WTC11 (cell line): ENCODE data around the gene TMEM239. TPM values are rescaled to one million over a fixed set of nuclear protein-coding genes. Genes with fewer than 3 reads are reported as not detected.

Source experiments
- ATAC-seq: fragments of 200-7000 bp; cut with Tn5 transposase; 2 replicates; pipeline ENCODE4 v1.10.0; 2021; ENCODE audit warnings: mild to moderate bottlenecking, moderate library complexity
- CTCF ChIA-PET: fragments of 300-600 bp; sonication (Branson Sonifier 250); formaldehyde crosslinking; loops from one replicate; lab custom pipeline; 2021; ENCODE audit warnings: antibody characterized with exemption; lab: Charles Lee
- POLR2A ChIA-PET: fragments of 350-600 bp; sonication (Branson Sonifier 250); formaldehyde crosslinking; loops from one replicate; lab custom pipeline; 2021; ENCODE audit warnings: antibody characterized with exemption; lab: Charles Lee
- DNase-seq: peaks from one replicate; pipeline ENCODE4 v3.0.0; 2021; ENCODE audit warnings: low spot score
- H3K27ac Mint-ChIP-seq: 2 replicates; pipeline ENCODE4 v1.8.0; 2021; ENCODE audit warnings: mixed read lengths
- H3K27me3 Mint-ChIP-seq: 2 replicates; pipeline ENCODE4 v1.8.0; 2021; ENCODE audit warnings: low read depth, mild to moderate bottlenecking, moderate library complexity, mixed read lengths
- H3K36me3 Mint-ChIP-seq: 2 replicates; pipeline ENCODE4 v1.8.0; 2021; ENCODE audit warnings: mixed read lengths
- H3K4me1 Mint-ChIP-seq: 2 replicates; pipeline ENCODE4 v1.8.0; 2022; ENCODE audit warnings: mixed read lengths
- H3K4me3 Mint-ChIP-seq: 2 replicates; pipeline ENCODE4 v1.8.0; 2021; ENCODE audit warnings: mild to moderate bottlenecking, moderate library complexity, mixed read lengths
- H3K9me3 Mint-ChIP-seq: 2 replicates; pipeline ENCODE4 v1.8.0; 2021; ENCODE audit warnings: mixed read lengths
- ATF1 ChIP-seq: sonication (generic); formaldehyde crosslinking; IDR thresholded peaks from 2 replicates; pipeline ENCODE4 v1.8.1; 2023; ENCODE audit warnings: mild to moderate bottlenecking, moderate library complexity, missing genetic modification reagents
- CREM ChIP-seq: sonication (generic); formaldehyde crosslinking; IDR thresholded peaks from 2 replicates; pipeline ENCODE4 v1.8.1; 2022; ENCODE audit warnings: mild to moderate bottlenecking, missing genetic modification reagents, moderate library complexity
- E2F5 ChIP-seq: sonication (generic); formaldehyde crosslinking; IDR thresholded peaks from 2 replicates; pipeline ENCODE4 v1.8.1; 2022; ENCODE audit warnings: mild to moderate bottlenecking, moderate library complexity, missing genetic modification reagents
- ELF4 ChIP-seq: sonication (generic); formaldehyde crosslinking; IDR thresholded peaks from 2 replicates; pipeline ENCODE4 v1.8.1; 2022; ENCODE audit warnings: low read depth, mild to moderate bottlenecking, moderate library complexity, missing genetic modification reagents
- FOXP4 ChIP-seq: sonication (generic); formaldehyde crosslinking; IDR thresholded peaks from 2 replicates; pipeline ENCODE4 v1.8.0; 2022; ENCODE audit warnings: mild to moderate bottlenecking, missing genetic modification reagents
- GABPB1 ChIP-seq: sonication (generic); formaldehyde crosslinking; IDR thresholded peaks from 2 replicates; pipeline ENCODE4 v1.8.1; 2023; ENCODE audit warnings: mild to moderate bottlenecking, missing genetic modification reagents
- GRHL2 ChIP-seq: fragments of 250-450 bp; sonication (Bioruptor Pico); IDR thresholded peaks from 2 replicates; pipeline ENCODE4 v1.8.0; 2022; ENCODE audit warnings: mild to moderate bottlenecking, moderate library complexity; ENCODE audit not compliant: insufficient replicate concordance, severe bottlenecking
- IRF2 ChIP-seq: sonication (generic); formaldehyde crosslinking; IDR thresholded peaks from 2 replicates; pipeline ENCODE4 v1.8.0; 2022; ENCODE audit warnings: low read depth, missing genetic modification reagents, borderline replicate concordance
- JUN ChIP-seq: sonication (generic); formaldehyde crosslinking; IDR thresholded peaks from 2 replicates; pipeline ENCODE4 v1.8.0; 2023; ENCODE audit warnings: mild to moderate bottlenecking, missing genetic modification reagents
- MAX ChIP-seq: sonication (generic); formaldehyde crosslinking; IDR thresholded peaks from 2 replicates; pipeline ENCODE4 v1.8.0; 2022; ENCODE audit warnings: mild to moderate bottlenecking, missing genetic modification reagents
- MYBL2 ChIP-seq: sonication (generic); formaldehyde crosslinking; IDR thresholded peaks from 2 replicates; pipeline ENCODE4 v1.8.1; 2023; ENCODE audit warnings: mild to moderate bottlenecking, moderate library complexity, missing genetic modification reagents
- NFYB ChIP-seq: sonication (generic); formaldehyde crosslinking; conservative IDR thresholded peaks from 2 replicates; pipeline ENCODE4 v1.8.0; 2022; ENCODE audit warnings: low read depth, missing genetic modification reagents
- NR1H2 ChIP-seq: sonication (generic); formaldehyde crosslinking; IDR thresholded peaks from 2 replicates; pipeline ENCODE4 v1.9.0; 2021; ENCODE audit warnings: mild to moderate bottlenecking, moderate library complexity, missing genetic modification reagents
- NR3C1 ChIP-seq: sonication (generic); formaldehyde crosslinking; conservative IDR thresholded peaks from 2 replicates; pipeline ENCODE4 v1.8.1; 2023; ENCODE audit warnings: low read depth, mild to moderate bottlenecking, missing genetic modification reagents
- PRDM15 ChIP-seq: sonication (generic); formaldehyde crosslinking; IDR thresholded peaks from 2 replicates; pipeline ENCODE4 v1.8.0; 2022; ENCODE audit warnings: missing genetic modification reagents
- RORB ChIP-seq: fragments of 250-450 bp; sonication (Bioruptor Pico); IDR thresholded peaks from 2 replicates; pipeline ENCODE4 v1.9.0; 2021; ENCODE audit warnings: mild to moderate bottlenecking
- SP1 ChIP-seq: sonication (generic); formaldehyde crosslinking; conservative IDR thresholded peaks from 2 replicates; pipeline ENCODE4 v1.8.1; 2022; ENCODE audit warnings: missing genetic modification reagents
- TEAD1 ChIP-seq: sonication (generic); formaldehyde crosslinking; IDR thresholded peaks from 2 replicates; pipeline ENCODE4 v1.8.0; 2022; ENCODE audit warnings: mild to moderate bottlenecking, missing genetic modification reagents
- TP53 ChIP-seq: sonication (generic); formaldehyde crosslinking; IDR thresholded peaks from 2 replicates; pipeline ENCODE4 v1.8.1; 2023; ENCODE audit warnings: mild to moderate bottlenecking, missing genetic modification reagents
- USF1 ChIP-seq: sonication (generic); formaldehyde crosslinking; IDR thresholded peaks from 2 replicates; pipeline ENCODE4 v1.8.0; 2022; ENCODE audit warnings: mild to moderate bottlenecking, missing genetic modification reagents
- ZNF232 ChIP-seq: sonication (generic); formaldehyde crosslinking; IDR thresholded peaks from 2 replicates; pipeline ENCODE4 v1.8.0; 2022; ENCODE audit warnings: mild to moderate bottlenecking, missing genetic modification reagents
- ZNF281 ChIP-seq: sonication (generic); formaldehyde crosslinking; IDR thresholded peaks from 2 replicates; pipeline ENCODE4 v1.8.0; 2023; ENCODE audit warnings: mild to moderate bottlenecking, missing genetic modification reagents
- total RNA-seq: library from RNA; stranded (reverse); gene quantifications from 3 replicates; pipeline ENCODE4 v1.2.3, GENCODE V29; 2021

TMEM239 gene
- total RNA-seq, 1 experiment from 2014 or later: not detected

- CTCF ChIA-PET: interaction anchor here (1.0 kb wide), 1 partner anchor 7 kb away, joined by 3 read pairs; the partner anchor contains the start of genes PCED1A and VPS16
- DNase-seq (no peak), ATAC-seq (no peak)
- H3K36me3 Mint-ChIP-seq: no peaks in the 10 kb centered on the region
- H3K27ac Mint-ChIP-seq: no peak overlapping the region
- POLR2A ChIA-PET: no interaction called here
- no peak for TF ChIP-seq JUN (CRISPR knock-in tag)
- TF ChIP-seq ATF1: no peak
- TF ChIP-seq RORB (CRISPR knock-in tag): no peak
- no peak for TF ChIP-seq CREM (CRISPR knock-in tag)
- no peak for TF ChIP-seq FOXP4 (CRISPR knock-in tag)
- no peak for TF ChIP-seq GABPB1 (CRISPR knock-in tag)
- TF ChIP-seq MYBL2 (CRISPR knock-in tag): no peak
- no peak for TF ChIP-seq NR1H2 (CRISPR knock-in tag)
- TF ChIP-seq ZNF232 (CRISPR knock-in tag): no peak
- TF ChIP-seq TEAD1 (CRISPR knock-in tag): no peak
- no peak for TF ChIP-seq NR3C1
- no peak for TF ChIP-seq NFYB
- TF ChIP-seq ZNF281 (CRISPR knock-in tag): no peak
- H3K9me3 Mint-ChIP-seq: no peaks in the 10 kb centered on the region
- no peak overlapping the region for H3K4me3 Mint-ChIP-seq
- no peaks in the 10 kb centered on the region for H3K27me3 Mint-ChIP-seq
- H3K4me1 Mint-ChIP-seq: peaks cover 4% of the 10 kb centered on the region
These were observed 31.6 kb downstream of the TMEM239 start for GRCh38 chr20:2847802-2848201.

GRCh38 chr20:2849529-2849928 is 33.4 kb downstream of the TMEM239 start:
- Mint-ChIP-seq H3K27me3 (no peaks in the 10 kb centered on the region), H3K4me3 (no peak overlapping the region), H3K27ac (no peak overlapping the region), H3K9me3 (no peaks in the 10 kb centered on the region), H3K4me1 (peaks cover 4% of the 10 kb centered on the region), H3K36me3 (no peaks in the 10 kb centered on the region)
- ChIA-PET POLR2A (no interaction called here), CTCF (interaction anchor here (1.6 to 4.7 kb wide), 4 partner anchors 87 to 161 kb away, joined by 3 to 64 read pairs (median 18); no protein-coding TSS in a partner anchor)
- ATAC-seq (no peak), DNase-seq (no peak)
- TF ChIP-seq GRHL2 (CRISPR knock-in tag) (no peak), ELF4 (no peak), FOXP4 (CRISPR knock-in tag) (no peak), E2F5 (no peak), GABPB1 (CRISPR knock-in tag) (no peak), PRDM15 (no peak), ZNF232 (CRISPR knock-in tag) (no peak), USF1 (CRISPR knock-in tag) (no peak), SP1 (CRISPR knock-in tag) (no peak), MAX (CRISPR knock-in tag) (no peak), IRF2 (CRISPR knock-in tag) (no peak), TP53 (CRISPR knock-in tag) (no peak)
